HG03565 (cell line): Measurements from ENCODE around the gene ST6GALNAC6.
"Not testable (repeated sequence)": the region's sequence is repeated elsewhere in the genome, so short reads cannot be mapped to it uniquely, and the experiment has no call there.

Experiments used
- ATAC-seq: cut with Tn5 transposase; IDR thresholded peaks from one replicate; pipeline ENCODE4 v1.9.1; 2021; ENCODE audit warnings: mild to moderate bottlenecking, moderate library complexity; ENCODE audit not compliant: unreplicated experiment

The ST6GALNAC6 gene

GRCh38 chr9:127876026-127876763, 23.2 kb downstream of the ST6GALNAC6 start:
- no peak for ATAC-seq

GRCh38 chr9:127875306-127875966, 24.0 kb downstream of the ST6GALNAC6 start:
- no peak for ATAC-seq

GRCh38 chr9:127874301-127875221, 24.8 kb downstream of the ST6GALNAC6 start:
- ATAC-seq = no peak

GRCh38 chr9:127873886-127874285, 25.5 kb downstream of the ST6GALNAC6 start:
- ATAC-seq = no peak

GRCh38 chr9:127873223-127873691, 26.1 kb downstream of the ST6GALNAC6 start:
- ATAC-seq = no peak

GRCh38 chr9:127872369-127873222, 26.8 kb downstream of the ST6GALNAC6 start:
- ATAC-seq = no peak

GRCh38 chr9:127871531-127871930, 27.9 kb downstream of the ST6GALNAC6 start:
- ATAC-seq = no peak

- no peak for ATAC-seq
These were observed 28.5 kb downstream of the ST6GALNAC6 start for GRCh38 chr9:127870887-127871286.

- ATAC-seq = not testable (repeated sequence)
These were observed 29.3 kb downstream of the ST6GALNAC6 start for GRCh38 chr9:127870153-127870491.

- no peak for ATAC-seq
These were observed 29.9 kb downstream of the ST6GALNAC6 start for GRCh38 chr9:127869310-127870152.

- ATAC-seq = no peak
These were observed 31.0 kb downstream of the ST6GALNAC6 start for GRCh38 chr9:127868278-127868902.

- ATAC-seq = no peak
These were observed 31.8 kb downstream of the ST6GALNAC6 start for GRCh38 chr9:127867356-127868277.

- no peak for ATAC-seq
These were observed 32.9 kb downstream of the ST6GALNAC6 start for GRCh38 chr9:127866535-127866934.

- ATAC-seq = no peak
These were observed 33.5 kb downstream of the ST6GALNAC6 start for GRCh38 chr9:127865645-127866464.

GRCh38 chr9:127863191-127863621, 36.2 kb downstream of the ST6GALNAC6 start:
- ATAC-seq = no peak

- ATAC-seq = no peak
These were observed 37.1 kb downstream of the ST6GALNAC6 start for GRCh38 chr9:127862075-127863011.
